ENCODE measurements around the gene GRIK4.

DNA sequence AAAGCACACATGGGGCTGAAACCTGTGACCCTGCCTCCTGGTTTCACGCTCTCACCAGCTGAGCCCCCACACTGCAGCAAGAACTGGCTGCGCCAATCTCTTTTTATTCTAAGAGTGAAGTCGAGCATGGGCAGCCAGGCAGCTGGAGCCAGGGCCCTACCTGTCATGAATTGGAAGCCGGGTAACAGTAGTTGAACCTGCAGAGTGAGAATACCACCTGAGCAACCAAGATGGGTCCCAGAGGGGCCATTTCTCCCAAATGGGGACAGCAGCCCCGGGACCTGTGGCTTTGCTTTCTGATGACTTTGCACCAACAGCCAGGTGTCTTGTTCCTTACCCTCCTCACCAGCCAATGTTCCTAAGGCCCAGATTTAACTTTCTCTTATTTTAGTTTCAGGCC lies 178.9 kb downstream of the GRIK4 start:
- no peak for TF ChIP-seq CTCF (IDR thresholded peaks at IDR 0.05)
- no peak for TF ChIP-seq POLR2A (IDR thresholded peaks at IDR 0.05)
